ENCODE data around the gene IKZF1.

The IKZF1 gene

DNA sequence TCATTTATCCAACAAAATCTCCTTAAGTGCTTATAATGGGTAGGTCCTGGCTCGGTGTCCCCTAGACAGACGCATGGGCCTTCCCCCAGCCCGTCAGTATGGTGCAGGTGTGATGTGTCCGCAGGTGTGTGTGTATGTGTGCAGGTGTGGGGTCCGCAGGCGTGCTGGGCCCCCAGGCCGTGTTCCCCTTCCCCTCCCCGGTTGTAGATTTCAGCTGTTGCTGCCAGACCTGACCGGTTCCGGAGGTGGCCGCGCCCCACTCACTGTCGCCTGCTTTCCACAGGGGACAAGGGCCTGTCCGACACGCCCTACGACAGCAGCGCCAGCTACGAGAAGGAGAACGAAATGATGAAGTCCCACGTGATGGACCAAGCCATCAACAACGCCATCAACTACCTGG is 95.1 kb downstream of the IKZF1 start:
- DNase-seq (ENCODE audit: low read depth), result no peak
- TF ChIP-seq, protein P1, sequence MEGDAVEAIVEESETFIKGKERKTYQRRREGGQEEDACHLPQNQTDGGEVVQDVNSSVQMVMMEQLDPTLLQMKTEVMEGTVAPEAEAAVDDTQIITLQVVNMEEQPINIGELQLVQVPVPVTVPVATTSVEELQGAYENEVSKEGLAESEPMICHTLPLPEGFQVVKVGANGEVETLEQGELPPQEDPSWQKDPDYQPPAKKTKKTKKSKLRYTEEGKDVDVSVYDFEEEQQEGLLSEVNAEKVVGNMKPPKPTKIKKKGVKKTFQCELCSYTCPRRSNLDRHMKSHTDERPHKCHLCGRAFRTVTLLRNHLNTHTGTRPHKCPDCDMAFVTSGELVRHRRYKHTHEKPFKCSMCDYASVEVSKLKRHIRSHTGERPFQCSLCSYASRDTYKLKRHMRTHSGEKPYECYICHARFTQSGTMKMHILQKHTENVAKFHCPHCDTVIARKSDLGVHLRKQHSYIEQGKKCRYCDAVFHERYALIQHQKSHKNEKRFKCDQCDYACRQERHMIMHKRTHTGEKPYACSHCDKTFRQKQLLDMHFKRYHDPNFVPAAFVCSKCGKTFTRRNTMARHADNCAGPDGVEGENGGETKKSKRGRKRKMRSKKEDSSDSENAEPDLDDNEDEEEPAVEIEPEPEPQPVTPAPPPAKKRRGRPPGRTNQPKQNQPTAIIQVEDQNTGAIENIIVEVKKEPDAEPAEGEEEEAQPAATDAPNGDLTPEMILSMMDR (IDR thresholded peaks at IDR 0.05; ENCODE audit: insufficient read depth, low read depth, low read length, missing control alignments), result no peak
- no peak overlapping the region for H3K4me3 ChIP-seq (ENCODE audit: low read depth, low read length)

DNA sequence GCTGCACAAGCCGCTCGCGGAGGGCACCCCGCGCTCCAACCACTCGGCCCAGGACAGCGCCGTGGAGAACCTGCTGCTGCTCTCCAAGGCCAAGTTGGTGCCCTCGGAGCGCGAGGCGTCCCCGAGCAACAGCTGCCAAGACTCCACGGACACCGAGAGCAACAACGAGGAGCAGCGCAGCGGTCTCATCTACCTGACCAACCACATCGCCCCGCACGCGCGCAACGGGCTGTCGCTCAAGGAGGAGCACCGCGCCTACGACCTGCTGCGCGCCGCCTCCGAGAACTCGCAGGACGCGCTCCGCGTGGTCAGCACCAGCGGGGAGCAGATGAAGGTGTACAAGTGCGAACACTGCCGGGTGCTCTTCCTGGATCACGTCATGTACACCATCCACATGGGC is 95.6 kb downstream of the IKZF1 start:
- DNase-seq (ENCODE audit: low read depth), result no peak
- no peak overlapping the region for H3K4me3 ChIP-seq (ENCODE audit: low read depth, low read length)
- TF ChIP-seq, protein P1 (IDR thresholded peaks at IDR 0.05; ENCODE audit: insufficient read depth, low read depth, low read length, missing control alignments), result no peak

GRCh38 chr7:50404392-50404791 is 99.9 kb downstream of the IKZF1 start:
- TF ChIP-seq, protein P1 (IDR thresholded peaks at IDR 0.05; ENCODE audit: insufficient read depth, low read depth, low read length, missing control alignments), result peak; percentile 7
- DNase-seq (ENCODE audit: low read depth), result no peak
- no peak overlapping the region for H3K4me3 ChIP-seq (ENCODE audit: low read depth, low read length)

DNA sequence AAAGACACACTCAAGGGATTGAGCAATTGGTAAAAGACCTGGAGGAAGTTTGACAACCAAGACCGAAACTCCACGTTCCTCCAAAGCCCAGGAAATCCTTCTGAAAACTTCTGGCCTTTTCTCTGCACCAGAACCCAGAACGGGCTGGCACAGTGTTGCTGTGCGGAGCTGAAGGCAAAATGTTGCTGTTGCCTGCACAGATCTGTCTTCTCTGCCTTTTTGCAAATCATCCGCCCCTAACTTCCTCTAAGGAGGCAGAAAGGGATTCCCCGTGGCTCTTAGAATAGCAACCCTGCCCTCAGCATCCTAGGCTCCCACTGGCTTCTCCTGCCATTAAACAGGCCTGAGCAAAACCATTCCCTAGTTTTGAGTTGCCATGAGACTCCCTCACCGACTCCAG is 100.7 kb downstream of the IKZF1 start:
- no peak overlapping the region for H3K4me3 ChIP-seq (ENCODE audit: low read depth, low read length)
- DNase-seq (ENCODE audit: low read depth), result peak; percentile 47
- TF ChIP-seq, protein P1 (IDR thresholded peaks at IDR 0.05; ENCODE audit: insufficient read depth, low read depth, low read length, missing control alignments), result no peak

GRCh38 chr7:50406935-50407334 is 102.4 kb downstream of the IKZF1 start:
- no peak overlapping the region for H3K4me3 ChIP-seq (ENCODE audit: low read depth, low read length)
- DNase-seq (ENCODE audit: low read depth), result no peak
- TF ChIP-seq, protein P1 (IDR thresholded peaks at IDR 0.05; ENCODE audit: insufficient read depth, low read depth, low read length, missing control alignments), result no peak

DNA sequence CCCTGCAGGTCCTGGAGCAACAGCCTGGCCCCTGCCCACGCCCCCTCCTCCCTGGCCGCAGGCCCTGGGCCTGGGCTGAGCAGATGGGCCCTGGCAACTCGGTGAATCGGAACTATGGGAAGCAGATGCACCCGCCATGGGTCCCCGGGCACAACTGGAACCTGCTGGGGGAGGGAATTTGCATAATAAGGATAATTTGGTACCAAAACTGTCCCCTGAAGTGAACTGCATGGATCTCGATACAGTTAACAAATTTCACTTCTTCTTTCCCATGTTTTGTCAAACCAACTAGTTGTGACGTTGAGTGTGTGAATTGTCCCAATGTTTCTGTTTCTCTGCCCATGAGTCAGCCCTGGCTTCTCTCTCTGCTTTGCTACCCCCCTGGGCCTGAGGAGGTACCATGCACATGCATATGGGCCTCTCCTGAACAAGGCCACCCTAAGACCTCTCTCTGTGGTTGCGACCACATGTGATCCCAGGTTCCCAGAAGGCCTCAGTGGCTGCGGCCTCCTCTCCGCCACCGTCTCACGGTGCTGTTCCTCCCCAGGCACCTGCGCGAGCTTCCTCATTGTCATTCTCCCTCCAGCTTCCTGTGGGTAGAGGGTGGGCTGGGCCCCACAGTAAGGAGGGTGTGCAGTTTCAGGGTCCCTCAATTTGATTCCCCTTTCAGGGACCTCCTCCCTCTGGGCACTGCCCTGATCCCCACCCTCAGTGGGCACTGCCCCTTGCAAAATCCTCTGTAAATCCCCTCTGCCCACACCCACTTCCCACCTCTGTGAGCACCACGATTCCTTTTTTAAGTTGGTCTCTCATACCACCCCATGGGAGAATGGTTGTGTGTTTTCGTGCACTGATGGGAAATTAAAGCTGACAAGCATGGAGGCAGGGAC is 105.6 kb downstream of the IKZF1 start:
- DNase-seq (ENCODE audit: low read depth), result peak; percentile 82

More for the DNA sequence above, 105.6 kb downstream of the IKZF1 start:
- H3K4me3 ChIP-seq (ENCODE audit: low read depth, low read length), result 0 out of 2 replicates have a peak overlapping the region, but pooled peaks have one; percentile 19
- TF ChIP-seq, protein P1 (IDR thresholded peaks at IDR 0.05; ENCODE audit: insufficient read depth, low read depth, low read length, missing control alignments), result no peak

Data from GM12865 (cell line).